NCI-H1694 (cell line): ENCODE data around the gene TMEM176B.
"Not testable (repeated sequence)": the region's sequence is repeated elsewhere in the genome, so short reads cannot be mapped to it uniquely, and the experiment has no call there.

Source experiments
- DNase-seq: peaks from one replicate; lab custom pipeline; 2025; lab: John Stamatoyannopoulos, UW

The TMEM176B gene

GRCh38 chr7:150823043-150823442 is 22.9 kb upstream of the TMEM176B start:
- no peak for DNase-seq

- DNase-seq = no peak
These were observed 20.5 kb upstream of the TMEM176B start for GRCh38 chr7:150820578-150821198.

- no peak for DNase-seq
These were observed 20.0 kb upstream of the TMEM176B start for GRCh38 chr7:150820148-150820547.

- DNase-seq = no peak
These were observed 18.8 kb upstream of the TMEM176B start for GRCh38 chr7:150818971-150819370.

GRCh38 chr7:150814328-150815001 is 14.3 kb upstream of the TMEM176B start:
- no peak for DNase-seq

- DNase-seq = not testable (repeated sequence)
These were observed 7.7 kb upstream of the TMEM176B start for GRCh38 chr7:150807616-150808438.

- DNase-seq = no peak
These were observed 6.7 kb upstream of the TMEM176B start for GRCh38 chr7:150806863-150807262.

- DNase-seq = no peak
These were observed 6.3 kb upstream of the TMEM176B start for GRCh38 chr7:150806454-150806853.

GRCh38 chr7:150805864-150806263 is 5.7 kb upstream of the TMEM176B start:
- no peak for DNase-seq

- DNase-seq = no peak
These were observed 4.6 kb upstream of the TMEM176B start for GRCh38 chr7:150804802-150805201.

GRCh38 chr7:150803161-150803860 is 3.1 kb upstream of the TMEM176B start:
- DNase-seq = no peak

- no peak for DNase-seq
These were observed 2.0 kb upstream of the TMEM176B start for GRCh38 chr7:150801946-150802771.

- no peak for DNase-seq
These were observed 1.2 kb upstream of the TMEM176B start for GRCh38 chr7:150801242-150801945.

GRCh38 chr7:150800581-150801241 is 547 bp upstream of the TMEM176B start, which contains the start of gene TMEM176A:
Gene TMEM176A, plus strand, starts transcription at chr7:150800769. Its CDS starts 782 bp downstream, at chr7:150801551.
- no peak for DNase-seq

GRCh38 chr7:150799156-150799555 is 1.0 kb downstream of the TMEM176B start:
- no peak for DNase-seq

- no peak for DNase-seq
These were observed 2.5 kb downstream of the TMEM176B start for GRCh38 chr7:150797661-150798060.

- DNase-seq = no peak
These were observed 6.5 kb downstream of the TMEM176B start for GRCh38 chr7:150793569-150794238.

- DNase-seq = no peak
These were observed 8.3 kb downstream of the TMEM176B start for GRCh38 chr7:150791746-150792452.

- no peak for DNase-seq
These were observed 8.9 kb downstream of the TMEM176B start for GRCh38 chr7:150791304-150791703.
